ENCODE measurements around the gene IKZF2. TPM values are rescaled to one million over a fixed set of nuclear protein-coding genes. Genes with fewer than 3 reads are reported as not detected.

Gene IKZF2
- polyA plus RNA-seq, 2 of the 4 experiments (the other 2 are of a cell fraction) = 0.17 to 0.44 TPM

- H3K4me3 ChIP-seq = no peak overlapping the region
- POLR2A ChIA-PET = no interaction called here
- WGBS (ENCODE audit: missing lambda C conversion rate) = 0% methylated on average over 1 of the region's 1 CpG
- FAIRE-seq (no peak), DNase-seq (ENCODE audit: low read depth in 1 of 2, low spot score in 1 of 2) (no peak), ATAC-seq (no peak)
- H3K4me2 ChIP-seq = no peak overlapping the region
- no peak for TF ChIP-seq PBX3 (IDR thresholded peaks at IDR 0.05)
- TF ChIP-seq CBX8 (IDR thresholded peaks at IDR 0.05) = no peak
- H3K27ac ChIP-seq = no peak overlapping the region
- no peaks in the 10 kb centered on the region for H3K4me1 ChIP-seq
- no peaks in the 10 kb centered on the region for H3K9me3 ChIP-seq
- CTCF ChIA-PET = no interaction called here
Measured at GRCh38 chr2:213017404-213017803, 134.0 kb downstream of the IKZF2 start.

DNA sequence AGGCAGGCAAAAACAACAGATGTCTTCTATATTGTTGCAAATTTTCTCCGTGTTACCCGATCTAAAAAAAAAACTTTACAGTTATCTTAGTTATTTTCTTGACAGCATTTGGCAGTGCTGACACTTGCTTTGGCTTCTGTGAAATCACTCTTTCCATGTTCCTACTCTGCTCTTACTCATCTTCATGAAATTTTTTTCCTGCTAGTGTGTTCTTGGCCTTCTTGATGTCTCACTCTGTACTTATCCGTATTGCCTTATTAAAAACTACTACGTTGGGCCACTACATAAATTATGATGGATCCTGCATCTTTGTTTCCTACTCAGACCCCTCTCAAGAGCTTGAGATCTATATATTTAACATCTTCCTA lies 134.4 kb downstream of the IKZF2 start:
- no peak overlapping the region for H3K27ac ChIP-seq
- ATAC-seq (no peak), FAIRE-seq (no peak), DNase-seq (ENCODE audit: low read depth in 1 of 2, low spot score in 1 of 2) (no peak)
- ChIA-PET CTCF (no interaction called here), POLR2A (no interaction called here)
- 66% methylated on average over 4 of the region's 4 CpGs for WGBS (ENCODE audit: missing lambda C conversion rate)
- no peaks in the 10 kb centered on the region for H3K4me1 ChIP-seq
- no peak overlapping the region for H3K4me2 ChIP-seq
- no peak for TF ChIP-seq HOXA7 (CRISPR knock-in tag; IDR thresholded peaks at IDR 0.05)
- TF ChIP-seq, protein P1, sequence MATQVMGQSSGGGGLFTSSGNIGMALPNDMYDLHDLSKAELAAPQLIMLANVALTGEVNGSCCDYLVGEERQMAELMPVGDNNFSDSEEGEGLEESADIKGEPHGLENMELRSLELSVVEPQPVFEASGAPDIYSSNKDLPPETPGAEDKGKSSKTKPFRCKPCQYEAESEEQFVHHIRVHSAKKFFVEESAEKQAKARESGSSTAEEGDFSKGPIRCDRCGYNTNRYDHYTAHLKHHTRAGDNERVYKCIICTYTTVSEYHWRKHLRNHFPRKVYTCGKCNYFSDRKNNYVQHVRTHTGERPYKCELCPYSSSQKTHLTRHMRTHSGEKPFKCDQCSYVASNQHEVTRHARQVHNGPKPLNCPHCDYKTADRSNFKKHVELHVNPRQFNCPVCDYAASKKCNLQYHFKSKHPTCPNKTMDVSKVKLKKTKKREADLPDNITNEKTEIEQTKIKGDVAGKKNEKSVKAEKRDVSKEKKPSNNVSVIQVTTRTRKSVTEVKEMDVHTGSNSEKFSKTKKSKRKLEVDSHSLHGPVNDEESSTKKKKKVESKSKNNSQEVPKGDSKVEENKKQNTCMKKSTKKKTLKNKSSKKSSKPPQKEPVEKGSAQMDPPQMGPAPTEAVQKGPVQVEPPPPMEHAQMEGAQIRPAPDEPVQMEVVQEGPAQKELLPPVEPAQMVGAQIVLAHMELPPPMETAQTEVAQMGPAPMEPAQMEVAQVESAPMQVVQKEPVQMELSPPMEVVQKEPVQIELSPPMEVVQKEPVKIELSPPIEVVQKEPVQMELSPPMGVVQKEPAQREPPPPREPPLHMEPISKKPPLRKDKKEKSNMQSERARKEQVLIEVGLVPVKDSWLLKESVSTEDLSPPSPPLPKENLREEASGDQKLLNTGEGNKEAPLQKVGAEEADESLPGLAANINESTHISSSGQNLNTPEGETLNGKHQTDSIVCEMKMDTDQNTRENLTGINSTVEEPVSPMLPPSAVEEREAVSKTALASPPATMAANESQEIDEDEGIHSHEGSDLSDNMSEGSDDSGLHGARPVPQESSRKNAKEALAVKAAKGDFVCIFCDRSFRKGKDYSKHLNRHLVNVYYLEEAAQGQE (IDR thresholded peaks at IDR 0.05) = no peak
- no peak for TF ChIP-seq NFE2L2 (conservative IDR thresholded peaks at IDR 0.05; ENCODE audit: low read length)
- TF ChIP-seq PHF8 (IDR thresholded peaks at IDR 0.05; ENCODE audit: borderline replicate concordance, low read depth) = no peak
- no peaks in the 10 kb centered on the region for H3K9me3 ChIP-seq
- H3K4me3 ChIP-seq = no peak overlapping the region

DNA sequence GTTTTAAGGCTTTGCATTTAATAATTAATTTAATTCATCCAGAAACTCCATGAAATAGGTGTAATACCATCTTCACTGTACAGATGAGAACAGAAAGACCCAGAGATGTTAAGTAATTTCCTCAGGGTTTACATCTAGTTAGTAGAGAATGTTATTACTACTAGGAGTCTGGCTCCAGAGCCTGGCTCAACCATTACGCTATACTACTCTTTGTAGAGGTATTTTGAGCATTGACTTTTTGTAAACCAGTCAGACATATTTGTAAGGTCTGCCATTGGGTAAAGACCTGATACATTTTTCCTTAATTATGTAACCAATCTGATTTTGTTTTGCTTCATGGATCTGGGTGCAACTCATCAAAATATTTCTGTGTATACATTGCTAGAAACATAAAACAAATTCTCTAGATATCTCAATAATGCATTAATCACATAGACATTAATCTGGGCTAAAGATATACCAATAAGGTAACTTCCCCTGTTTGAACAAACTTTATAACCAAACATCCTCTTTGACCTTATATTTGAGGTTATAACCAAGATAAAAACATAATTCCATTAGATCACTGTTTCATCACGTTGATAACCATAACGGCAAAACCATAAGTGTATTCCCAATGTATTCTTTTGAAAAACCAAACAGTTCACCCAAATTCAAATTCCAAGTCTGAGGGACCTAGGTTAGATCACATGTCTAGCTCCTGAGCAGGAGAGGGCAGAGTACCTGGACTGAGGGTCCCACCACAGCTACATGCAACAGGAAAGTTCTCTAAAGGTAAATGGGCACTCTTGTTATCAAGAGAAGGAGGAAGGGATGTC lies 135.0 kb downstream of the IKZF2 start:
- FAIRE-seq = no peak
- CTCF ChIA-PET = no interaction called here
- 57% methylated on average over 3 of the region's 3 CpGs for WGBS (ENCODE audit: missing lambda C conversion rate)
- no peak for DNase-seq (ENCODE audit: low read depth in 1 of 2, low spot score in 1 of 2)
- no peaks in the 10 kb centered on the region for H3K9me3 ChIP-seq
- no peak overlapping the region for H3K27ac ChIP-seq
- POLR2A ChIA-PET = no interaction called here
- H3K4me3 ChIP-seq = no peak overlapping the region
- ATAC-seq = no peak
- H3K4me2 ChIP-seq = no peak overlapping the region
- TF ChIP-seq PHF8 (IDR thresholded peaks at IDR 0.05; ENCODE audit: borderline replicate concordance, low read depth) = no peak
- no peak for TF ChIP-seq RAD21 (conservative IDR thresholded peaks at IDR 0.05 in 1 of 2, IDR thresholded peaks at IDR 0.05 in 1 of 2)
- TF ChIP-seq ZSCAN20 (CRISPR knock-in tag; IDR thresholded peaks at IDR 0.05) = no peak
- TF ChIP-seq NPAS2 (CRISPR knock-in tag; IDR thresholded peaks at IDR 0.05; ENCODE audit: borderline replicate concordance) = no peak
- TF ChIP-seq RCOR1 (IDR thresholded peaks at IDR 0.05; ENCODE audit: low read depth, low read length) = no peak
- no peak for TF ChIP-seq USF2 (IDR thresholded peaks at IDR 0.05)
- no peak for TF ChIP-seq CBX8 (IDR thresholded peaks at IDR 0.05)
- TF ChIP-seq POLR2A (IDR thresholded peaks at IDR 0.05; ENCODE audit: low read length) = no peak
- no peak for TF ChIP-seq NR3C1 (IDR thresholded peaks at IDR 0.05)
- TF ChIP-seq, protein P1 (IDR thresholded peaks at IDR 0.05) = no peak
- no peaks in the 10 kb centered on the region for H3K4me1 ChIP-seq
